DMS153 treated with DMSO at 0.1 percent for 48 hours (cell line): ENCODE results near the gene FTO.
"Not testable (repeated sequence)": the region's sequence is repeated elsewhere in the genome, so short reads cannot be mapped to it uniquely, and the experiment has no call there.

Source experiments
- DNase-seq: peaks from one replicate; lab custom pipeline; 2025; ENCODE audit not compliant: unreplicated experiment; lab: John Stamatoyannopoulos, UW

Gene FTO

GRCh38 chr16:53855056-53855455 lies 151.1 kb downstream of the FTO start:
- DNase-seq = no peak

DNA sequence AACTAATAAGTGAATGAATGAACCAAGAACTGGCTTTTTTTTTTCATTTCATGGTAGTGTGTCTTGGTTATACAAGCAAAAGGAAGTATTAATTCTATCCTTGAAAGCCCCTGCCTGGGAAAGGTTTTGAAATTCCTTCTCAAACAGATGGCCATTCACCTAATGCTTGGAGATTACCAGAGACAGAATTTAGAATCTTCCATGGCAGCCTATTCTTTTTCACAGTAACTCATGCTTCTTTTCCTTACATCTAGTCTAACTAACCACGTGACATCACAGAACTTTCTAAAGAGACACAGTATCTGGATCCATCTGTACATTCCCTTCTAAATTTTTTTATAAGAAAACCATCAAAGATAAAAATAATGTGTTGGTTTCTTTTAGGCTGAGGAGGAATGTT lies 151.6 kb downstream of the FTO start:
- DNase-seq = no peak

DNA sequence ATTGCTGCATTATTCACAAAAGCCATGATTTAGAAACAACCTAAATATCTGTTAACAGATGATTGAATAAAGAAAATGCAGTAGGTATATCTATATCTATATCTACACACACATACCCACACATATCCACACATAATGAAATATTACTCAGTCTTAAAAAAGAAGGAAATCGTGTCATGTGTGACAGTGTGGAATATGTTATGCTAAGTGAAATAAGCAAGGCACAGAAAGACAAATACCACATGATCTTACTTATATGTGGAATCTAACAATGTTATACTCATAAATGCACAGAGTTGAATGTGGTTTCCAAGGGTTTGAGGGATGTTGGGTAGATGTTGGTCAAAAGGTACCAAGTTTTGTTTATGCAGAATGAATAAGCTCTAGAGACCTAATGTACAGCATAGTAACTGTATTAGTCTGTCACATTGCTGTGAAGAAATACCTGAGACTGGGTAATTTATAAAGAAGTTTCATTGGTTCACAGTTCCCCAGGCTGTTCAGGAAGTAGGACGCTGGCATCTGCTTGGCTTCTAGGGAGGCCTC lies 156.1 kb downstream of the FTO start:
- no peak for DNase-seq

DNA sequence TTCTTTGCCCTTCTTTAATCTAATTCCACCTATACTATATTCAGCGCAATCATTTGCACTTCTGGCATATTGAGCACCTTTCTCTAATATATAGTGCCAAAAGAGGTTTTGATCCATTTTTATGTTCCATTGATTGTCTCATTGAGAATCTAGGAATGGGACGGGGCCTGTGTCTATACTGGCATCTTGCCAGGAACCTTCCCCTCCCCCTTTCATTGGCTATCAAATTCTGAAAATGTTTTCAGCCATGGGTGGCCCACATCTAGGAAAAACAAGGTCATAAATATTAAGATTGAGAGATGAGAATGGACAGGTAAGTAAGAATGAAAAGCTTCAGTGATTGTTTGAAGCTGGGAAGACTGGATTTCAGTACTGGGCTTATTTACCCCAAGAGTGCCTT lies 159.9 kb downstream of the FTO start:
- DNase-seq = no peak

GRCh38 chr16:53864819-53865493 lies 161.0 kb downstream of the FTO start:
- DNase-seq = no peak

- no peak for DNase-seq
Measured at GRCh38 chr16:53865494-53865863, 161.5 kb downstream of the FTO start.

DNA sequence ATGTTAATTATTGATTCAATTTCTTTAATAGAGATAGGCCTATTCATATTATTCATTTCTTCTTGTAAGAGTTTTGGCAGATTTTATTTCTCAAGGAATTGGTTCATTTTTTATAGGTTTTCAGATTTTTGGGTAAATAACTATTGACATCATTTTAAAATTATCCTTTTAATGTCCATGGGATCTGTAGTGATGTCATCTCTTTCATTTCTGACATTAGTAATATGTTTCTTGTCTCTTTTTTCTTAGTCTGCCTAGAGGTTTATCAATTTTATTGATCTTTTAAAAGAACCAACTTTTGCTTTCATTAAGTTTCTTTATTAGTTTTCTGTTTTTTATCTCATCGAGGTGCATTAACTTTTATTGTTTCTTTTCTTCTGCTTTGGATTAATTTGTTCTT lies 162.6 kb downstream of the FTO start:
- no peak for DNase-seq

GRCh38 chr16:53870831-53871230 lies 166.9 kb downstream of the FTO start:
- no peak for DNase-seq

DNA sequence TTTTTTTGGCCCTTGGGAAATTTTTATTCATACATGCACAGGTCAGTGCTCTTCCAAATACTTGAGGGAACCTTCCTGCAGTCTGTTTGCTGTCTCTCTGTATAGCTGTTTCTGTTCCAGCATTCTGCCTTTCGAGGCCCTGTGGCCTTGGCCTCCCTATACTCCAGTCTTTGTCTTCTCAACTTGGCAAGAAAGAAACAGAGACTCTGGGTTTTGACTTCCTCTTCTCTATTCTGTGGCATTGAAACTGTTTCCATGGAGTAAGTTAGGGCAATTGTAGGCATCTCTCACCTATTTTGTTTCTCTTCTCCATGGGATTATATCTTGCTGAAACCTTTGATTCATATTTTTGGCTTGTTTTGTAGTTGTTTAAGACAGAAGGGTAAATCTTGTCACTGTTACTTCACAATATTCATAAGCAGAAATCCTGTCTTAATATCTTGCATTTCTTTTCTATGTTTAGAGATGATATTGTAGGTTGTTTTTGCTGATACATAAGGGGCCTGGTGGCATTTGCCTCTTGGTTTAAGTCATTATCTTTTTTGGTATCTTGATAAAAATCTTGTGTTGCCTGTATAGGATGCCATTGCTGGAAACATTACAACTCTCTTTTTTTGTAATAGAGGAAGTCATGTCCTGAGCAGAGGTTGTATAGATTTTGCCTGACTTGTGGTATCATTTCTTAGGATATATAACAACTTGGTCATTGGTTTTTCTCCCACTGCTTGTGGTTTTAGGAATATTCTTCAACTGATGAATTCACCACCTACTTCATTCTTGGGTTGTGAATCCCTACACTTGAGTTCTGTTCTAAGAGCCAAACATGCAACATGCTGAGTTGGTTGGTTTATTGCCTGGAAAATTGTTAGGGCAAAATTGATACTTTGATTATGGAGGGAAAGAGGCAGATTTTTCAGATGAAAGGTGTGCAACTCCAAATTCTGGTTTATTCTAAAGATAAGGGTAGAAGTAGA lies 168.6 kb downstream of the FTO start:
- DNase-seq = no peak

DNA sequence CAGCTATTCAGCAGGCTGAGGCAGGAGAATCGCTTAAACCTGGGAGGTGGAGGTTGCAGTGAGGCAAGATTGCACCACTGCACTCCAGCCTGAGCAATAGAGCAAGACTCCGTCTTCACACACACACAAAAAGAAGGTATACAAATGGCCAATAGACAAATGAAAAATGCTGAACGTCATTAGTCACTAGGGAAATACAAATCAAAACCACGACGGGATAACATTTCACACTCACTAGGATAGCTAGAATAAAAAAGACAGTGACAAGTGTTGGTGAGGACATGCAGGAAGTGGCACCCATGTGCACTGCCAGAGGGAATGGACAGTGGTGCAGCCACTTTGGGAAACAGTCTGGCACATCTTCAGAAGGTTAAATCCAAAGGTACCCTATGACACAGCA lies 172.9 kb downstream of the FTO start:
- DNase-seq = no peak

DNA sequence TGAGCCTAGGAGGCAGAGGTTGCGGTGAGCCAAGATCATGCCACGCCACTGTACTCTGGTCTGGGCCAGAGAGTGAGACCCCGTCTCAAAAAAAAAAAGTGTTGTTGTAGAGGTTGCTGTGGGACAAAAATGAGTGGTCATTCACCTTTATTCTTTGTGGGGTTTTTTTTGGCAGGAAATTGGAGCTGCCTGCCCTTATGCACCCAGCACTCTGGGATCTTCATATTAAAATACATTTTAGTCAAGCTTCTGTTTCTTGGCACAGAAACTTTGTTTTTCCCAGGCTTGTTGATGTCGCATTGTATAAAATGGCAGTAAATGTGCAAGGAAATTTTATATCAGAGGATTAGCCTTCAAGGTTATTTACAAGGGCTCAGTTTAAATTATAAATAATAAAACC lies 174.3 kb downstream of the FTO start:
- no peak for DNase-seq

- DNase-seq = no peak
Measured at GRCh38 chr16:53881371-53881770, 177.4 kb downstream of the FTO start.

- no peak for DNase-seq
Measured at GRCh38 chr16:53882310-53882709, 178.4 kb downstream of the FTO start.

- DNase-seq = no peak
Measured at GRCh38 chr16:53884748-53885147, 180.8 kb downstream of the FTO start.

DNA sequence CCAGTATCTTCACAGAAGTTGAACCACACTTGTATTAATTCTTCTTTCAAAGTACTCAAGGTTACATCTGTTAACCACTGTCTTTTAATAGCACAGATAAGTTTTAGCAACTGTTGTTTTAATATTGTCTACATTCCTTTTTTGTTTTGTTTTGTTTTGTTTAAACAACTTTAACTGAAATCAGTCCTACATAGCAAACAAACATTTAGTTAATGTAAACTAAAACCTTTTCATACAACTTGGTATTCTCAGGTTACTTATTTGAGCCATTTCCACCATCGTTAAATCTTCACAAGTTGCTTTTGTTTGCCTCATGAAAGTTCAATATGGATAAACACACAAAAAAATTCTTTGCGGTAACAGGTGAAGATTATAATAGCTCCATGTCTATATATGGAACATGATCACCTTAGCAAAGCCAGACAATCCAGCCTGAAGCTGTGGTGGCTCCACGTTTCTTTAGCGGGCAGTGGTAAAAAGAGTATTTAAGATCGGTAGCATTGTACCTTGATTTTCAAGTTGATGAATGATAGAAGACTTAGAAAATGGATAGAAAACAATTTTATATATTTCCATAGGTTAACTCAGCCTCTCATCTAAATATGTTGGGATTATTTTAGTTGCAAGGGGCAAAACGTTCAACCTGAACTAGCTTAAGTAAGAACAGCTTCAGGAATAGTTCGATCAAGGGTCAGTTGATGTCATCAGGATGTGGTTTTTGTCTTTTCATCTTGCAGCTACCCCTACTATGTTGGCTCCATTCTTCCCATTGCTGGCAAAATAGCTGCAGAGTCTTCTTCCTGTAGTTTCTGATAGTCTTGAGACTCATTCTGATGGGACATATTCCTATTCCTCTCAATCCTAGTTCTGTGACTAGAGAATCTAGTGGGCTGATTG lies 182.8 kb downstream of the FTO start:
- no peak for DNase-seq

DNA sequence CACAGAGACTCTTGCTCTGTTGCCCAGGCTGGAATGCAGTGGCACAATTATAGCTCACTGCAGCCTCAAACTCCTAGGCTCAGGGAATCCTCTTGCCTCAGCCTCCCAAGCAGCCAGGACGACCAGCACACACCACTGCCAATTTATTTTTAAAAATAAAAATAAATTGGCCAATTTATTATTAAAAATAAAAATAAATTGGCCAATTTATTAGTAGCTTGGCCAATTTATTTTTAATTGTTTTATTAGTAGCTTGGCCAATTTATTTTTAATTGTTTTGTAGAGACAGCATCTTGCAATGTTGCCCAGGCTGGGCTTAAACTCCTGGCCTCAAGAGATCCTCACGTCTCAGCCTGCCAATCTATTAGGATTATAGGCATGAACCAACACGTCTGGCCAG lies 184.3 kb downstream of the FTO start:
- DNase-seq = no peak

GRCh38 chr16:53890877-53891276 lies 186.9 kb downstream of the FTO start:
- DNase-seq = not testable (repeated sequence)

DNA sequence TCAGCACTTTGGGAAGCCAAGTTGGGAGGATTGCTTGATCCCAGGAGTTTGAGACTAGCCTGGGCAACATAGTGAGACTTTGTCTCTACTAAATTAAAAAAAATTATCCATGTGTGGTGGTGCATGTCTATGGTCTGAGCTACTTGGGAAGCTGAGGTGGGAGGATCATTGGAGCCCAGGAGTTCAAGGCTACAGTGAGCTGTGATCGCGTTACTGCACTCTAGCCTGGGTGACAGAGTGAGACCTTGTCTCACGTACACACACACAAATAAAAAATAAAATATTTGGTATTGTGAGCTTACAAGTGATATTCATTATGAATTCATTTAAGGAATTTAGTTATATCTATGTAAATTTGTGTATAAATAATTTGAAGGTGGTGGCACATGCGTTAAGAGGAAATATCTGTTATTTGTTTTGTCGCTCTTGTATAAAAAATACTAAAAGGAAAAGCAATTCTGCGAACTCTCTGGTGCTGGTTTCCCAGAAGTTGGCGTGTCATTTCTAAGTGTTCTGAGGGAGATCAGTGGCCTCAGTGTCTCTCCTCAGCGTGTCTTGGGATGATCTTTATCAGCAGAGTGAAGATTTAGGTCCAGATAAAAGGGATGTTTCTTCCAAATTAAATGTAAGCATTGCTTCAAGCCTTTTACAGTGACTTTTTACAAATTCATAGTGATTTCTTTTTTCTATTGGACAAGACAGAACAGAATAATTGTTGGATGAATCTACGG lies 187.6 kb downstream of the FTO start:
- DNase-seq = no peak

- DNase-seq = peak; percentile 10
Measured at GRCh38 chr16:53892155-53892554, 188.2 kb downstream of the FTO start.

GRCh38 chr16:53893731-53894435 lies 189.9 kb downstream of the FTO start:
- peak; percentile 20 for DNase-seq
